T-helper 1 cell (primary cell): ENCODE data around the gene SLC16A3.

Source experiments
- DNase-seq, 5 donors: peaks; one replicate each; pipeline ENCODE4 v3.0.0-alpha.2; 2012 to 2020

SLC16A3 gene

GRCh38 chr17:82287868-82288801, 59.3 kb downstream of the SLC16A3 start:
- no peak for DNase-seq
